H1 (cell line): ENCODE results near the gene NEU2.

Experiments
- CEBPB ChIP-seq: IDR thresholded peaks from 2 replicates; pipeline ENCODE4 v1.6.1; 2012; ENCODE audit warnings: low read depth, low read length
- EZH2 ChIP-seq: fragments of 200-600 bp; sonication (generic); IDR thresholded peaks from 2 replicates; pipeline ENCODE4 v1.7.1; 2012; ENCODE audit warnings: low read depth, mild to moderate bottlenecking, moderate library complexity, low read length, inconsistent platforms; ENCODE audit not compliant: severe bottlenecking
- GABPA ChIP-seq: IDR thresholded peaks from 2 replicates; pipeline ENCODE4 v1.6.1; 2011; ENCODE audit warnings: mild to moderate bottlenecking, low read length, moderate library complexity, borderline replicate concordance; ENCODE audit not compliant: insufficient read depth
- JUND ChIP-seq: IDR thresholded peaks from 2 replicates; pipeline ENCODE4 v1.6.1; 2011; ENCODE audit warnings: mild to moderate bottlenecking, improper control_type of control experiment, low read length
- NRF1 ChIP-seq: IDR thresholded peaks from 2 replicates; pipeline ENCODE4 v1.6.1; 2011; ENCODE audit warnings: mild to moderate bottlenecking, low read depth, low read length, improper control_type of control experiment
- RFX5 ChIP-seq: IDR thresholded peaks from 2 replicates; pipeline ENCODE4 v1.6.1; 2011; ENCODE audit warnings: low read depth, low read length, improper control_type of control experiment, borderline replicate concordance
- SP1 ChIP-seq: IDR thresholded peaks from 2 replicates; pipeline ENCODE4 v1.6.1; 2011; ENCODE audit warnings: low read depth, low read length
- SP2 ChIP-seq: IDR thresholded peaks from 2 replicates; pipeline ENCODE4 v1.6.1; 2012; ENCODE audit warnings: mild to moderate bottlenecking, low read length, inconsistent platforms
- SRF ChIP-seq: IDR thresholded peaks from 2 replicates; pipeline ENCODE4 v1.6.1; 2011; ENCODE audit warnings: mild to moderate bottlenecking, low read depth, low read length, moderate library complexity
- YY1 ChIP-seq: IDR thresholded peaks from 2 replicates; pipeline ENCODE4 v1.6.1; 2011; ENCODE audit warnings: low read depth, mild to moderate bottlenecking, low read length
- TF ChIP-seq, protein P1 (sequence below), 3 experiments: IDR thresholded peaks; 1 replicate in 2 of 3; 2 replicates in 1 of 3; pipeline versions ENCODE4 v1.5.1 to v1.6.1; 2011; ENCODE audit warnings: low read length in 3 of 3, mild to moderate bottlenecking in 3 of 3, inconsistent platforms in 2 of 3, low read depth in 1 of 3, moderate library complexity in 1 of 3; ENCODE audit not compliant: insufficient read depth in 1 of 3; ENCODE audit errors: control extremely low read depth in 1 of 3
- TF ChIP-seq, protein P2 (sequence below): IDR thresholded peaks from 2 replicates; pipeline ENCODE4 v1.6.1; 2011; ENCODE audit warnings: low read depth, mild to moderate bottlenecking, low read length; ENCODE audit not compliant: insufficient read depth
- TF ChIP-seq, protein P3 (sequence below): IDR thresholded peaks from 2 replicates; pipeline ENCODE4 v1.6.1; 2012; ENCODE audit warnings: inconsistent platforms

DNA sequence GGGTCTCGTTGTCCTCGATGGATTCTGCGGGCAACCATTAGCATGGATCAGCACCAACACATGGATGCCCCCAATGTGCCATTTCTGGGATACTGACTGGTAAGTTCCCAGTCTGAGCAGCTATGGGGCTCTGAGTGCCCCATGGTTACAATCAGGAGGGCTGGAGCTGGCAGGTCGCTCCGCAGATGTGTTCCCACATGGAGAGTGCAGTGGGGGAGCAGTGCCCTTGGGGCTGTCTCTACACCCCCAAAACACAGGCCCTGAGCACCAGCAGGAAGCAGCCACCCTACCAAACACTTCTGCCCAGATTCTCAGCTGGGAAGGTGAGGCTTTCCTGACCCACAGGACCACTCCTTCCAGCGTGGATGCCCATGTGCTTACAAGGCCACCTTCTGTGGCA lies 27.4 kb upstream of the NEU2 start:
- no peak for TF ChIP-seq SRF
- TF ChIP-seq, protein P1, sequence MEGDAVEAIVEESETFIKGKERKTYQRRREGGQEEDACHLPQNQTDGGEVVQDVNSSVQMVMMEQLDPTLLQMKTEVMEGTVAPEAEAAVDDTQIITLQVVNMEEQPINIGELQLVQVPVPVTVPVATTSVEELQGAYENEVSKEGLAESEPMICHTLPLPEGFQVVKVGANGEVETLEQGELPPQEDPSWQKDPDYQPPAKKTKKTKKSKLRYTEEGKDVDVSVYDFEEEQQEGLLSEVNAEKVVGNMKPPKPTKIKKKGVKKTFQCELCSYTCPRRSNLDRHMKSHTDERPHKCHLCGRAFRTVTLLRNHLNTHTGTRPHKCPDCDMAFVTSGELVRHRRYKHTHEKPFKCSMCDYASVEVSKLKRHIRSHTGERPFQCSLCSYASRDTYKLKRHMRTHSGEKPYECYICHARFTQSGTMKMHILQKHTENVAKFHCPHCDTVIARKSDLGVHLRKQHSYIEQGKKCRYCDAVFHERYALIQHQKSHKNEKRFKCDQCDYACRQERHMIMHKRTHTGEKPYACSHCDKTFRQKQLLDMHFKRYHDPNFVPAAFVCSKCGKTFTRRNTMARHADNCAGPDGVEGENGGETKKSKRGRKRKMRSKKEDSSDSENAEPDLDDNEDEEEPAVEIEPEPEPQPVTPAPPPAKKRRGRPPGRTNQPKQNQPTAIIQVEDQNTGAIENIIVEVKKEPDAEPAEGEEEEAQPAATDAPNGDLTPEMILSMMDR (IDR thresholded peaks at IDR 0.05; ENCODE audit: control extremely low read depth in 1 of 3, insufficient read depth in 1 of 3, low read depth in 1 of 3, low read length in 3 of 3), result no peak
- TF ChIP-seq, protein P2, sequence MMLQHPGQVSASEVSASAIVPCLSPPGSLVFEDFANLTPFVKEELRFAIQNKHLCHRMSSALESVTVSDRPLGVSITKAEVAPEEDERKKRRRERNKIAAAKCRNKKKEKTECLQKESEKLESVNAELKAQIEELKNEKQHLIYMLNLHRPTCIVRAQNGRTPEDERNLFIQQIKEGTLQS, result no peak
- TF ChIP-seq EZH2, result no peak
- TF ChIP-seq, protein P3, sequence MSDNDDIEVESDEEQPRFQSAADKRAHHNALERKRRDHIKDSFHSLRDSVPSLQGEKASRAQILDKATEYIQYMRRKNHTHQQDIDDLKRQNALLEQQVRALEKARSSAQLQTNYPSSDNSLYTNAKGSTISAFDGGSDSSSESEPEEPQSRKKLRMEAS, result no peak
- no peak for TF ChIP-seq YY1
- no peak for TF ChIP-seq SP1
- no peak for TF ChIP-seq NRF1
- no peak for TF ChIP-seq SP2
- TF ChIP-seq CEBPB, result no peak
- TF ChIP-seq GABPA, result no peak
- no peak for TF ChIP-seq JUND
- TF ChIP-seq RFX5, result no peak
